Chondrocyte (in vitro differentiated cells): ENCODE results near the gene SMIM45.

Experiments used
- DNase-seq: peaks from one replicate; pipeline ENCODE4 v3.0.0; 2021; ENCODE audit warnings: mixed read lengths, low spot score
- H3K27ac Mint-ChIP-seq: one replicate; pipeline ENCODE4 v1.8.0; 2021; ENCODE audit warnings: mild to moderate bottlenecking, moderate library complexity, mixed read lengths; ENCODE audit not compliant: unreplicated experiment
- H3K27me3 Mint-ChIP-seq: 2 replicates; pipeline ENCODE4 v1.8.0; 2021; ENCODE audit warnings: low read depth, mixed read lengths
- H3K36me3 Mint-ChIP-seq: 2 replicates; pipeline ENCODE4 v1.8.0; 2021; ENCODE audit warnings: low read depth, mixed read lengths
- H3K4me1 Mint-ChIP-seq: 2 replicates; pipeline ENCODE4 v1.8.0; 2021; ENCODE audit warnings: low read depth, mild to moderate bottlenecking, mixed read lengths
- H3K4me3 Mint-ChIP-seq: one replicate; pipeline ENCODE4 v1.8.0; 2021; ENCODE audit warnings: mild to moderate bottlenecking, moderate library complexity, mixed read lengths; ENCODE audit not compliant: unreplicated experiment
- H3K9me3 Mint-ChIP-seq: 2 replicates; pipeline ENCODE4 v1.8.0; 2021; ENCODE audit warnings: low read depth, mixed read lengths
- CTCF ChIP-seq: fragments of 200-600 bp; sonication (generic); IDR thresholded peaks from 2 replicates; pipeline ENCODE4 v1.5.0; 2021; ENCODE audit warnings: antibody characterized with exemption, mild to moderate bottlenecking, moderate library complexity

The SMIM45 gene

GRCh38 chr22:41911001-41911611 lies 40.8 kb upstream of the SMIM45 start:
- Mint-ChIP-seq H3K27ac (no peak overlapping the region), H3K4me1 (peaks cover 2% of the 10 kb centered on the region), H3K27me3 (peaks cover 30% of the 10 kb centered on the region), H3K36me3 (no peaks in the 10 kb centered on the region), H3K9me3 (no peaks in the 10 kb centered on the region), H3K4me3 (no peak overlapping the region)
- TF ChIP-seq CTCF = no peak
- no peak for DNase-seq

- H3K27ac Mint-ChIP-seq = no peak overlapping the region
- no peaks in the 10 kb centered on the region for H3K36me3 Mint-ChIP-seq
- no peaks in the 10 kb centered on the region for H3K9me3 Mint-ChIP-seq
- peaks cover 37% of the 10 kb centered on the region for H3K27me3 Mint-ChIP-seq
- H3K4me3 Mint-ChIP-seq = no peak overlapping the region
- DNase-seq = no peak
- TF ChIP-seq CTCF = no peak
- peaks cover 2% of the 10 kb centered on the region for H3K4me1 Mint-ChIP-seq
These were observed 39.5 kb upstream of the SMIM45 start for GRCh38 chr22:41912338-41913039.

GRCh38 chr22:41913040-41913719 lies 38.8 kb upstream of the SMIM45 start:
- Mint-ChIP-seq H3K36me3 (no peaks in the 10 kb centered on the region), H3K4me1 (peaks cover 6% of the 10 kb centered on the region), H3K4me3 (no peak overlapping the region), H3K27me3 (peaks cover 39% of the 10 kb centered on the region), H3K27ac (no peak overlapping the region), H3K9me3 (no peaks in the 10 kb centered on the region)
- DNase-seq = no peak
- no peak for TF ChIP-seq CTCF

GRCh38 chr22:41913842-41914534 lies 38.0 kb upstream of the SMIM45 start:
- no peak for DNase-seq

More at GRCh38 chr22:41913842-41914534, 38.0 kb upstream of the SMIM45 start:
- Mint-ChIP-seq H3K36me3 (no peaks in the 10 kb centered on the region), H3K9me3 (no peaks in the 10 kb centered on the region), H3K4me3 (no peak overlapping the region), H3K4me1 (peaks cover 10% of the 10 kb centered on the region), H3K27ac (no peak overlapping the region), H3K27me3 (peaks cover 40% of the 10 kb centered on the region)
- no peak for TF ChIP-seq CTCF
